Esophagus squamous epithelium (tissue), 5 donors: Measurements from ENCODE around the gene RALGPS1. TPM values are rescaled to one million over a fixed set of nuclear protein-coding genes. Genes with fewer than 3 reads are reported as not detected.
A peak's percentile ranks its signal among the peaks of the same experiment; 100 is the strongest.
"Not testable (repeated sequence)": the region's sequence is repeated elsewhere in the genome, so short reads cannot be mapped to it uniquely, and the experiment has no call there.

Experiments
- DNase-seq: peaks from one replicate; lab custom pipeline; 2025; lab: John Stamatoyannopoulos, UW
- H3K27ac ChIP-seq, 4 donors: fragments of 200-600 bp; sonication (generic); one replicate each; pipeline ENCODE4 v1.5.1; 2016 to 2019; ENCODE audit warnings: mild to moderate bottlenecking in 1 of 4
- H3K27me3 ChIP-seq, 4 donors: fragments of 200-600 bp; sonication (generic); 1 replicate in 3 of 4; 2 replicates in 1 of 4; pipeline versions ENCODE4 v1.5.1 to v1.6.0; 2017 to 2021; ENCODE audit warnings: antibody characterized with exemption in 1 of 4
- H3K36me3 ChIP-seq, 3 donors: fragments of 200-600 bp; sonication (generic); one replicate each; pipeline ENCODE4 v1.5.1; 2016 to 2019
- H3K4me1 ChIP-seq, 3 donors: fragments of 200-600 bp; sonication (generic); one replicate each; pipeline ENCODE4 v1.5.1; 2017 to 2019
- H3K4me3 ChIP-seq, 4 donors: fragments of 200-600 bp; sonication (generic); 1 replicate in 3 of 4; 2 replicates in 1 of 4; pipeline ENCODE4 v1.5.1; 2016 to 2019; ENCODE audit warnings: mild to moderate bottlenecking in 2 of 4, moderate library complexity in 1 of 4
- H3K9me3 ChIP-seq, 3 donors: fragments of 200-600 bp; sonication (generic); one replicate each; pipeline ENCODE4 v1.5.1; 2016 to 2019
- CTCF ChIP-seq, 6 experiments: fragments of 450-650 bp in 4 of 6; fragments of 200-600 bp in 2 of 6; sonication (generic) in 2 of 6; IDR thresholded peaks; one replicate each; pipeline ENCODE4 v1.5.1; 2016 to 2019; ENCODE audit warnings: antibody characterized with exemption in 6 of 6, mild to moderate bottlenecking in 4 of 6, moderate library complexity in 4 of 6
- POLR2A ChIP-seq, 4 donors: fragments of 450-650 bp; IDR thresholded peaks; one replicate each; pipeline ENCODE4 v1.6.1; 2017; ENCODE audit warnings: antibody characterized with exemption in 4 of 4, mild to moderate bottlenecking in 4 of 4, moderate library complexity in 3 of 4
- WGBS, 2 donors: methylation state at CpG; one replicate each; pipeline ENCODE4 v1.1.5; 2018; 5-methylcytosine and 5-hydroxymethylcytosine counted together
- intact Hi-C: fragments of 100-400 bp; cut with DNase I; formaldehyde crosslinking; loops from one replicate; pipeline ENCODE4 v1.15.0; 2022
- total RNA-seq, 4 donors: library from RNA; depleted of rRNA; stranded (reverse); fragments of >200 nt; gene quantifications; one replicate each; pipeline ENCODE4 v1.1.0, GENCODE V29; 2016
- donor health status: DM: yes; HTN: yes; CAD: no.

RALGPS1 gene
- total RNA-seq, 4 donors from 2014 or later = 3.0 to 16.4 (median 10.6) TPM

- Histone ChIP-seq H3K4me1 (peaks cover 0 to 35% (median 5%) of the 10 kb centered on the region in 3 donors), H3K27ac (peak overlapping the region in 2 of 4 donors; percentile 55 to 67)
- intact Hi-C loops = no loop called here
Observed at GRCh38 chr9:127167560-127168326, 253.2 kb downstream of the RALGPS1 start.

GRCh38 chr9:127168756-127169574, 254.4 kb downstream of the RALGPS1 start:
- no peaks in the 10 kb centered on the region for H3K27me3 ChIP-seq
- intact Hi-C loops = no loop called here
- H3K4me1 ChIP-seq = peaks cover 0 to 23% (median 5%) of the 10 kb centered on the region in 3 donors
- H3K36me3 ChIP-seq = no peaks in the 10 kb centered on the region
- no peak overlapping the region for H3K4me3 ChIP-seq
- no peaks in the 10 kb centered on the region for H3K9me3 ChIP-seq
- DNase-seq = no peak
- 86 to 90% methylated on average over 7 to 10 of the region's 10 CpGs for WGBS, 2 donors
- TF ChIP-seq CTCF (IDR thresholded peaks at IDR 0.05) (no peak), POLR2A (IDR thresholded peaks at IDR 0.05) (no peak)
- H3K27ac ChIP-seq = no peak overlapping the region

More at GRCh38 chr9:127167560-127168326, 253.2 kb downstream of the RALGPS1 start:
- Histone ChIP-seq H3K9me3 (no peaks in the 10 kb centered on the region), H3K4me3 (no peak overlapping the region), H3K36me3 (no peaks in the 10 kb centered on the region), H3K27me3 (no peaks in the 10 kb centered on the region)
- no peak for DNase-seq
- TF ChIP-seq CTCF (IDR thresholded peaks at IDR 0.05) (no peak), POLR2A (IDR thresholded peaks at IDR 0.05) (no peak)
- WGBS, 2 donors = 91 to 94% methylated on average over 8 to 11 of the region's 11 CpGs

- H3K4me1 ChIP-seq = peaks cover 0 to 21% (median 5%) of the 10 kb centered on the region in 3 donors
- H3K27me3 ChIP-seq = no peaks in the 10 kb centered on the region
- H3K4me3 ChIP-seq = no peak overlapping the region
- intact Hi-C loops = no loop called here
- DNase-seq = no peak
- no peak for TF ChIP-seq CTCF (IDR thresholded peaks at IDR 0.05)
- H3K36me3 ChIP-seq = peaks cover 0 to under 1% (median 0%) of the 10 kb centered on the region in 3 donors
- H3K9me3 ChIP-seq = no peaks in the 10 kb centered on the region
- 67 to 72% methylated on average over 5 of the region's 5 CpGs for WGBS, 2 donors
- H3K27ac ChIP-seq = no peak overlapping the region
Observed at GRCh38 chr9:127169575-127169883, 254.9 kb downstream of the RALGPS1 start.

GRCh38 chr9:127170103-127170502, 255.5 kb downstream of the RALGPS1 start:
- no peaks in the 10 kb centered on the region for H3K9me3 ChIP-seq
- WGBS, 2 donors = 86 to 95% methylated on average over 4 of the region's 4 CpGs
- H3K27ac ChIP-seq = no peak overlapping the region
- H3K4me1 ChIP-seq = peaks cover 0 to 21% (median 5%) of the 10 kb centered on the region in 3 donors
- intact Hi-C loops = no loop called here
- DNase-seq = no peak
- H3K27me3 ChIP-seq = no peaks in the 10 kb centered on the region
- TF ChIP-seq CTCF (IDR thresholded peaks at IDR 0.05) (no peak), POLR2A (IDR thresholded peaks at IDR 0.05) (no peak)
- no peak overlapping the region for H3K4me3 ChIP-seq
- peaks cover 0 to 6% (median 0%) of the 10 kb centered on the region in 3 donors for H3K36me3 ChIP-seq

GRCh38 chr9:127170652-127171051, 256.1 kb downstream of the RALGPS1 start:
- no peak for DNase-seq
- intact Hi-C loops = no loop called here
- 79 to 83% methylated on average over 2 of the region's 2 CpGs for WGBS, 2 donors

GRCh38 chr9:127171348-127171747, 256.8 kb downstream of the RALGPS1 start:
- H3K27me3 ChIP-seq, H3K4me3 ChIP-seq, H3K9me3 ChIP-seq, H3K36me3 ChIP-seq, DNase-seq, H3K27ac ChIP-seq, intact Hi-C loops: not testable (repeated sequence)
- H3K4me1 ChIP-seq = peaks cover 0 to 19% (median 5%) of the 10 kb centered on the region in 3 donors
- WGBS, 2 donors = 93 to 97% methylated on average over 9 of the region's 9 CpGs

More at GRCh38 chr9:127170652-127171051, 256.1 kb downstream of the RALGPS1 start:
- peaks cover 0 to 21% (median 5%) of the 10 kb centered on the region in 3 donors for H3K4me1 ChIP-seq
- no peak overlapping the region for H3K4me3 ChIP-seq
- TF ChIP-seq POLR2A (IDR thresholded peaks at IDR 0.05) = no peak
- no peak for TF ChIP-seq CTCF (IDR thresholded peaks at IDR 0.05)
- H3K27ac ChIP-seq = no peak overlapping the region
- no peaks in the 10 kb centered on the region for H3K9me3 ChIP-seq
- peaks cover 0 to 9% (median 0%) of the 10 kb centered on the region in 3 donors for H3K36me3 ChIP-seq
- H3K27me3 ChIP-seq = no peaks in the 10 kb centered on the region
